Epithelial cell of proximal tubule (primary cell): ENCODE results near the gene KCNK15. TPM values are rescaled to one million over a fixed set of nuclear protein-coding genes. Genes with fewer than 3 reads are reported as not detected.

Experiments
- DNase-seq: peaks from one replicate; pipeline ENCODE4 v3.0.0-alpha.2; 2011; ENCODE audit warnings: low read depth
- H3K4me3 ChIP-seq: 2 replicates; pipeline ENCODE4 v1.5.1; 2011; ENCODE audit warnings: low read depth, mild to moderate bottlenecking, low read length
- total RNA-seq: library from RNA; depleted of rRNA; stranded (reverse); fragments of >200 nt; gene quantifications from 2 replicates; pipeline ENCODE4 v1.2.3, GENCODE V29; 2015
- TF ChIP-seq, protein P1 (sequence below): conservative IDR thresholded peaks from 2 replicates; pipeline ENCODE4 v1.5.1; 2012; ENCODE audit warnings: low read depth, mild to moderate bottlenecking, low read length

The KCNK15 gene
- total RNA-seq, 1 donor from 2014 or later: not detected

DNA sequence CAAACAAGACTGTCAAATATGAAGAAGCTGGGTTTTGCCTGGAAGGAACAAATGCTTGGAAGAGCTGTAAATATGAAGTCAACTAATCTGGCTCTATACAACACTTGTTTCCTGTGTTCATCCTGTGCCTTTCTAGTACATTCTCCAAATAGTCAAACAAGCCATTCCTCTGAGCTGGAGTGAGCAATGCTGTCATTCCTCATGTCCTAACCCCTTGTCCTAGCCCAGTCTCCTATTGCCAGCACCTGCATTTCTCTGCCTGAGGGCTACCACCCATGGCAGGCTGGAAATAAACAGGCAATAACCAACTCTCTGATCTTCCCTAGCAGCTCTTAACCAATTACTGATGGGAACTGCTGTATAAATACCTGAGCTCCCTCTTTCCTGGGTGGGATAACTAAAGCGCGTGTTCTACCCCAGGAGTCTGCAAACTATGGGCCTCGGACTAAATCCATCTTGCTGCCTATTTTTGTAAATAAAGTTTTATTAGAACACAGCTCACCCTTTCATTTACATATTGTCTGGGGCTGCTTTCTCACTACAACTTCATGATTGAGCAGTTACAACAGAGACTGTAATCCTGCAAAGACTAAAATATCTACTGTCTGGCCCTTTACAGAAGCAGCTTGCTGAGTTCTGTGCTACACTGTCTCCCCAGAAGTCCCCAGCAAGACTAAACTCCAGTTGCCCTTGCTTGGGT lies 51.2 kb downstream of the KCNK15 start:
- no peak overlapping the region for H3K4me3 ChIP-seq
- TF ChIP-seq, protein P1, sequence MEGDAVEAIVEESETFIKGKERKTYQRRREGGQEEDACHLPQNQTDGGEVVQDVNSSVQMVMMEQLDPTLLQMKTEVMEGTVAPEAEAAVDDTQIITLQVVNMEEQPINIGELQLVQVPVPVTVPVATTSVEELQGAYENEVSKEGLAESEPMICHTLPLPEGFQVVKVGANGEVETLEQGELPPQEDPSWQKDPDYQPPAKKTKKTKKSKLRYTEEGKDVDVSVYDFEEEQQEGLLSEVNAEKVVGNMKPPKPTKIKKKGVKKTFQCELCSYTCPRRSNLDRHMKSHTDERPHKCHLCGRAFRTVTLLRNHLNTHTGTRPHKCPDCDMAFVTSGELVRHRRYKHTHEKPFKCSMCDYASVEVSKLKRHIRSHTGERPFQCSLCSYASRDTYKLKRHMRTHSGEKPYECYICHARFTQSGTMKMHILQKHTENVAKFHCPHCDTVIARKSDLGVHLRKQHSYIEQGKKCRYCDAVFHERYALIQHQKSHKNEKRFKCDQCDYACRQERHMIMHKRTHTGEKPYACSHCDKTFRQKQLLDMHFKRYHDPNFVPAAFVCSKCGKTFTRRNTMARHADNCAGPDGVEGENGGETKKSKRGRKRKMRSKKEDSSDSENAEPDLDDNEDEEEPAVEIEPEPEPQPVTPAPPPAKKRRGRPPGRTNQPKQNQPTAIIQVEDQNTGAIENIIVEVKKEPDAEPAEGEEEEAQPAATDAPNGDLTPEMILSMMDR: no peak
- DNase-seq: no peak

DNA sequence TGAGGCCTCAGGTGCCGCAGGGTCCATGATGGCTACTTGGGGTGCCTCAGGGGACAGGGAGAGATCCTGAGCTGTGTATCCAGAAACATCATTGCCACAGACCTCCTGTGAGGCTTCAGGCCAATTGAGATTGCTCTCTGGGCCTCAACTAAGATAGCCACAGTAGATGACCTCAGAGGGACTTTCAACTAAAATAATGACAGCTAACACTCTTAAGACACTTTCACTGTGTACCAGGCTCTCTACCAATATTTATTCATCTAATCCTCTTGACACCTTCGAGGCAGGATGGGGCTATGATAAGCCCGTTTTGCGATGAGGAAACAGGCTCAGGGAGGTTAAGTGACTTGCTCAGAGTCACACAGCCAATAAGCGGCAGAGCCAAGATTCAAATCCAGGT lies 54.0 kb downstream of the KCNK15 start:
- DNase-seq: no peak
- TF ChIP-seq, protein P1: no peak
- no peak overlapping the region for H3K4me3 ChIP-seq

DNA sequence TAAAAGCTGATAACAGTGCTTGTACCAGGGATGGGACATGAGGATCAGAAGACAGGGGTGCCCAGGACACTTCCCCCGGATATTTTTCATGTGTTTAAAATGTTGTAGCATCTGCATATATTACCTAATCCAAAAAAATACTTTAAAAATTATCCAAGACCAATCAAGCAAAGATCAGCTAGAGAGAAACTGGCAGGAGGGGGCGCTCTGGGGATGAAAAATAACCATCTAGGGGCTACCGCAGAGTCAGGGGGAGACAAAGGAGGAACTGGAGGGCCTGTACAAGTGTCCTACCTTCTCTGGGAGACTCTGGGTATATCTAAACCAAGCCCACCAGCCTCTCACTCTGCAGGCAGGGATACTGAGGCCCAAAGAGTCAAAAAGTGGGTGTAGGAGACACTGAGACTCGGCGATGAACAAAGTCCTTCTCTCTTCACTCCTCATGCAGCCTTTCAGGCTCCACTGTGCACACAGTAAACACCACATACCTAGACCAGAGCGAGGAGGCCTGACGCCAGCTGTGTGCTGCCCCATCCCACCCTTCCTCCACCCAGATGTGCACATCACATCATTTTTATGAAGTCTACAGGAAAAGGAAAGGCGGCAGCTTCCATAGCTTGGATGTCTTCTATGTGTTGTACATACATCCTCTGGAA lies 54.9 kb downstream of the KCNK15 start:
- TF ChIP-seq, protein P1: peak; percentile 39

More for the DNA sequence above, 54.9 kb downstream of the KCNK15 start:
- no peak for DNase-seq
- H3K4me3 ChIP-seq: no peak overlapping the region

Other genes starting within 250 kb of the KCNK15 start
- gene SERINC3, start 223.8 kb upstream of the KCNK15 start, total RNA-seq: 36.6 and 43.3 TPM in 2 replicates
- gene PKIG, start 163.3 kb upstream of the KCNK15 start, total RNA-seq: 28.8 and 64.3 TPM in 2 replicates
- gene ADA, start 94.2 kb upstream of the KCNK15 start, total RNA-seq: 14.5 and 19.9 TPM in 2 replicates
- gene CCN5, start 30.5 kb upstream of the KCNK15 start, total RNA-seq: 0.14 TPM in 1 of 2 replicates, not detected in the other
- gene RIMS4, start 64.7 kb downstream of the KCNK15 start, total RNA-seq: 0.07 TPM in 1 of 2 replicates, not detected in the other
- gene YWHAB, start 139.8 kb downstream of the KCNK15 start, total RNA-seq: 162 and 203 TPM in 2 replicates
- gene PABPC1L, start 164.2 kb downstream of the KCNK15 start, total RNA-seq: 6.5 and 9.2 TPM in 2 replicates
- 74.3 and 95.6 TPM in 2 replicates for gene TOMM34, start 214.5 kb downstream of the KCNK15 start, total RNA-seq
- gene STK4, start 220.6 kb downstream of the KCNK15 start, total RNA-seq: 17.4 and 17.6 TPM in 2 replicates